Keratinocyte (primary cell): ENCODE measurements around the gene EVC. TPM values are rescaled to one million over a fixed set of nuclear protein-coding genes. Genes with fewer than 3 reads are reported as not detected.
A peak's percentile ranks its signal among the peaks of the same experiment; 100 is the strongest.

ENCODE experiments used
- DNase-seq: peaks from one replicate; pipeline ENCODE4 v3.0.0-alpha.2; 2011; ENCODE audit warnings: low read depth, missing footprints, low spot score
- FAIRE-seq: peaks from 2 replicates; lab custom pipeline; 2011; peaks lifted over from hg19 to GRCh38; lab: Jason Lieb, UNC
- H2AFZ ChIP-seq: 2 replicates; pipeline ENCODE4 v1.6.0; 2012; ENCODE audit warnings: low read length, control low read depth, inconsistent platforms; ENCODE audit not compliant: control insufficient read depth
- H3K27ac ChIP-seq: 2 replicates; pipeline ENCODE4 v1.5.1; 2011; ENCODE audit warnings: low read length; ENCODE audit not compliant: control insufficient read depth, insufficient read depth
- H3K27me3 ChIP-seq: 3 replicates; pipeline ENCODE4 v1.6.0; 2011; ENCODE audit warnings: low read length; ENCODE audit not compliant: control insufficient read depth, insufficient read depth; ENCODE audit errors: extremely low read depth
- H3K36me3 ChIP-seq, 2 experiments: 2 replicates in 1 of 2; 3 replicates in 1 of 2; pipeline ENCODE4 v1.5.1; 2011; ENCODE audit warnings: low read length in 2 of 2, mild to moderate bottlenecking in 1 of 2; ENCODE audit not compliant: control insufficient read depth in 2 of 2, insufficient read depth in 2 of 2; ENCODE audit errors: extremely low read depth in 1 of 2
- H3K4me1 ChIP-seq: 3 replicates; pipeline ENCODE4 v1.5.1; 2011; ENCODE audit warnings: low read length; ENCODE audit not compliant: control insufficient read depth, insufficient read depth; ENCODE audit errors: extremely low read depth
- H3K4me2 ChIP-seq: 3 replicates; pipeline ENCODE4 v1.6.0; 2011; ENCODE audit warnings: low read depth, low read length; ENCODE audit not compliant: control insufficient read depth, insufficient read depth; ENCODE audit errors: extremely low read depth
- H3K4me3 ChIP-seq, 3 experiments: fragments of 200-600 bp in 1 of 3; sonication (generic) in 1 of 3; 2 replicates in 2 of 3; 3 replicates in 1 of 3; pipeline ENCODE4 v1.5.1; 2011 to 2016; ENCODE audit warnings: low read length in 3 of 3, mild to moderate bottlenecking in 3 of 3, control low read depth in 2 of 3, inconsistent platforms in 1 of 3, low read depth in 1 of 3, mixed read lengths in 1 of 3, mixed run types in 1 of 3, moderate library complexity in 1 of 3; ENCODE audit not compliant: control insufficient read depth in 2 of 3, insufficient read depth in 2 of 3; ENCODE audit errors: extremely low read depth in 1 of 3
- H3K79me2 ChIP-seq: 2 replicates; pipeline ENCODE4 v1.6.0; 2012; ENCODE audit warnings: low read length; ENCODE audit not compliant: control insufficient read depth, insufficient read depth
- H3K9ac ChIP-seq: 3 replicates; pipeline ENCODE4 v1.6.0; 2011; ENCODE audit warnings: low read length; ENCODE audit not compliant: control insufficient read depth, insufficient read depth; ENCODE audit errors: extremely low read depth
- H3K9me1 ChIP-seq: 3 replicates; pipeline ENCODE4 v1.6.0; 2011; ENCODE audit warnings: low read length; ENCODE audit not compliant: control insufficient read depth, insufficient read depth; ENCODE audit errors: extremely low read depth
- H3K9me3 ChIP-seq: 2 replicates; pipeline ENCODE4 v1.5.1; 2012; ENCODE audit warnings: low read depth, low read length; ENCODE audit not compliant: control insufficient read depth
- H4K20me1 ChIP-seq: 3 replicates; pipeline ENCODE4 v1.6.0; 2011; ENCODE audit warnings: low read length; ENCODE audit not compliant: control insufficient read depth, insufficient read depth; ENCODE audit errors: extremely low read depth
- CTCF ChIP-seq, 3 experiments: IDR thresholded peaks in 1 of 3; conservative IDR thresholded peaks in 1 of 3; optimal IDR thresholded peaks in 1 of 3; 2 replicates in 2 of 3; 3 replicates in 1 of 3; pipeline versions ENCODE3 to v1.5.1; 2011; ENCODE audit warnings: low read length in 3 of 3, mild to moderate bottlenecking in 3 of 3, moderate library complexity in 2 of 3, control low read depth in 1 of 3, inconsistent platforms in 1 of 3; ENCODE audit not compliant: insufficient read depth in 2 of 3; ENCODE audit errors: extremely low read depth in 1 of 3
- EZH2 ChIP-seq: IDR thresholded peaks from one replicate; pipeline ENCODE4 v1.6.1; 2012; ENCODE audit warnings: inconsistent platforms, mild to moderate bottlenecking, low read length, moderate library complexity
- dilution Hi-C: fragments of 300-500 bp; cut with MboI; formaldehyde crosslinking; loops from one replicate; pipeline ENCODE4 v1.7.0; 2020; ENCODE audit warnings: low sequenced_read_pairs; ENCODE audit not compliant: extremely low pct_ligation_motif_present
- polyA plus RNA-seq, 5 experiments: library from polyadenylated mRNA; depleted of rRNA in 3 of 5; stranded (reverse) in 3 of 5; stranded (forward) in 1 of 5; unstranded in 1 of 5; fragments of >200 nt; gene quantifications; 1 replicate in 1 of 5; 2 replicates in 3 of 5; 3 replicates in 1 of 5; pipeline versions ENCODE4 v1.2.1 to v1.2.3, GENCODE V29; 2011 to 2012; ENCODE audit warnings: missing spikeins in 2 of 5, low read depth in 1 of 5, low replicate concordance in 1 of 5

Gene EVC
- polyA plus RNA-seq, 1 donor (not counting 4 experiments of a cell fraction or from before 2014, with no cell fraction given): 7.3 TPM

GRCh38 chr4:5823542-5824211 lies 112.7 kb downstream of the EVC start:
- TF ChIP-seq CTCF (optimal IDR thresholded peaks at IDR 0.05 in 1 of 3, IDR thresholded peaks at IDR 0.05 in 1 of 3, conservative IDR thresholded peaks at IDR 0.05 in 1 of 3; ENCODE audit: extremely low read depth in 1 of 3, insufficient read depth in 2 of 3, low read length in 3 of 3): no peak
- TF ChIP-seq EZH2: no peak
- Histone ChIP-seq H3K36me3 (peaks cover 26 to 31% of the 10 kb centered on the region in 2 experiments), H3K27ac (no peak overlapping the region), H2AFZ (no peak overlapping the region), H3K9me1 (no peaks in the 10 kb centered on the region), H3K4me2 (no peak overlapping the region), H3K9me3 (no peaks in the 10 kb centered on the region), H4K20me1 (no peaks in the 10 kb centered on the region), H3K27me3 (no peaks in the 10 kb centered on the region), H3K9ac (no peak overlapping the region), H3K4me3 (no peak overlapping the region), H3K4me1 (no peaks in the 10 kb centered on the region), H3K79me2 (no peaks in the 10 kb centered on the region)
- DNase-seq: no peak
- FAIRE-seq: peak; percentile 5
- dilution Hi-C loops: no loop called here

- no peaks in the 10 kb centered on the region for H3K79me2 ChIP-seq
- H4K20me1 ChIP-seq: no peaks in the 10 kb centered on the region
- DNase-seq (no peak), FAIRE-seq (no peak)
- dilution Hi-C loops: no loop called here
- H3K4me1 ChIP-seq: no peaks in the 10 kb centered on the region
- no peak overlapping the region for H3K4me2 ChIP-seq
- H3K27ac ChIP-seq: no peak overlapping the region
- H2AFZ ChIP-seq: no peak overlapping the region
- no peak overlapping the region for H3K4me3 ChIP-seq
- TF ChIP-seq CTCF (optimal IDR thresholded peaks at IDR 0.05 in 1 of 3, IDR thresholded peaks at IDR 0.05 in 1 of 3, conservative IDR thresholded peaks at IDR 0.05 in 1 of 3; ENCODE audit: extremely low read depth in 1 of 3, insufficient read depth in 2 of 3, low read length in 3 of 3) (no peak), EZH2 (no peak)
- H3K9me1 ChIP-seq: no peaks in the 10 kb centered on the region
- no peaks in the 10 kb centered on the region for H3K27me3 ChIP-seq
- no peaks in the 10 kb centered on the region for H3K9me3 ChIP-seq
- peaks cover 26 to 31% of the 10 kb centered on the region in 2 experiments for H3K36me3 ChIP-seq
- no peak overlapping the region for H3K9ac ChIP-seq
Measured at GRCh38 chr4:5824227-5824626, 113.2 kb downstream of the EVC start.
